Measurements from ENCODE around the gene SPRYD3.

GRCh38 chr12:53101266-53101665, 22.1 kb upstream of the SPRYD3 start:
- TF ChIP-seq CTCF (IDR thresholded peaks at IDR 0.05) (no peak), POLR2A (IDR thresholded peaks at IDR 0.05) (no peak)

Measured in Peyer's patch (tissue), 4 donors.